Vagina (tissue), 2 donors: ENCODE measurements around the gene CERT1.

Source experiments
- POLR2A ChIP-seq, 2 donors: fragments of 450-650 bp; IDR thresholded peaks; one replicate each; pipeline ENCODE4 v1.6.1; 2017; ENCODE audit warnings: antibody characterized with exemption in 2 of 2, mild to moderate bottlenecking in 2 of 2, moderate library complexity in 2 of 2
- POLR2AphosphoS5 ChIP-seq, 2 donors: sonication (generic); formaldehyde crosslinking; IDR thresholded peaks; one replicate each; pipeline ENCODE4 v1.9.0; 2017; ENCODE audit warnings: antibody characterized with exemption in 2 of 2, mild to moderate bottlenecking in 2 of 2, low read depth in 1 of 2; ENCODE audit not compliant: insufficient read depth in 1 of 2
- TF ChIP-seq, protein P1 (sequence below), 3 experiments: fragments of 450-650 bp in 2 of 3; fragments of 200-600 bp in 1 of 3; sonication (generic) in 1 of 3; IDR thresholded peaks; one replicate each; pipeline ENCODE4 v1.5.1; 2017 to 2019; ENCODE audit warnings: antibody characterized with exemption in 3 of 3, mild to moderate bottlenecking in 2 of 3, moderate library complexity in 2 of 3

DNA sequence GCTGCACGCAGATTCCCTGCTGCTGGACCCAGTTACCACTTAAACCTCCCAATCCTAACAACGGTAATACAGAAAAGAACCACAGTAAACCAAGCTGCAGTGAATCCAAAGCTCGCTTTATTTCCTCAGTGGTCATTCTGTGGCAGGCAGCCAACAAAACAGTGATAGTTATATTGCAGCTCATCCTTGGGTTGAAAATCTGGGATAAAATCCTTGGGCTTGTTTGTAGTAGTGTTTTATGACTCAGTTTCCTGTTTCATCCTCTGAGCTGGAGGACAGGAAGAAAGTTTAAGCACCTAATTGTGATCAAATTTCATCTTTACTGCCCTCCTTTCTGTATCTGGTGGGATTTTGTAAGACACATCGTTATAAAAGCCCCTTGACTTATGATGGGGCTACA is 143.0 kb downstream of the CERT1 start:
- TF ChIP-seq, protein P1, sequence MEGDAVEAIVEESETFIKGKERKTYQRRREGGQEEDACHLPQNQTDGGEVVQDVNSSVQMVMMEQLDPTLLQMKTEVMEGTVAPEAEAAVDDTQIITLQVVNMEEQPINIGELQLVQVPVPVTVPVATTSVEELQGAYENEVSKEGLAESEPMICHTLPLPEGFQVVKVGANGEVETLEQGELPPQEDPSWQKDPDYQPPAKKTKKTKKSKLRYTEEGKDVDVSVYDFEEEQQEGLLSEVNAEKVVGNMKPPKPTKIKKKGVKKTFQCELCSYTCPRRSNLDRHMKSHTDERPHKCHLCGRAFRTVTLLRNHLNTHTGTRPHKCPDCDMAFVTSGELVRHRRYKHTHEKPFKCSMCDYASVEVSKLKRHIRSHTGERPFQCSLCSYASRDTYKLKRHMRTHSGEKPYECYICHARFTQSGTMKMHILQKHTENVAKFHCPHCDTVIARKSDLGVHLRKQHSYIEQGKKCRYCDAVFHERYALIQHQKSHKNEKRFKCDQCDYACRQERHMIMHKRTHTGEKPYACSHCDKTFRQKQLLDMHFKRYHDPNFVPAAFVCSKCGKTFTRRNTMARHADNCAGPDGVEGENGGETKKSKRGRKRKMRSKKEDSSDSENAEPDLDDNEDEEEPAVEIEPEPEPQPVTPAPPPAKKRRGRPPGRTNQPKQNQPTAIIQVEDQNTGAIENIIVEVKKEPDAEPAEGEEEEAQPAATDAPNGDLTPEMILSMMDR (IDR thresholded peaks at IDR 0.05): no peak
- TF ChIP-seq POLR2AphosphoS5 (IDR thresholded peaks at IDR 0.05; ENCODE audit: insufficient read depth in 1 of 2, low read depth in 1 of 2) (no peak), POLR2A (IDR thresholded peaks at IDR 0.05) (no peak)
